Measurements from ENCODE around the gene DOLK. TPM values are rescaled to one million over a fixed set of nuclear protein-coding genes. Genes with fewer than 3 reads are reported as not detected.

The DOLK gene
- total RNA-seq (2022; extraction: Qiagen RNA extraction) = 38.2 to 39.9 TPM (median 39.7 TPM) in 5 replicates

GRCh38 chr9:128947527-128948301 lies at the start of gene DOLK, which contains the start of gene NUP188:
Gene DOLK, minus strand, starts transcription at chr9:128947603. Its CDS starts 300 bp downstream, at chr9:128947303.
Gene NUP188, plus strand, starts transcription at chr9:128947699. Its CDS starts 21 bp downstream, at chr9:128947720.

GRCh38 chr9:128920381-128921058 lies 26.9 kb downstream of the DOLK start, which contains the start of gene PHYHD1:
Gene PHYHD1, plus strand, starts transcription at chr9:128920982. Its CDS starts 1,342 bp downstream, at chr9:128922324.

Other genes starting within 250 kb of the DOLK start
- gene PKN3, start 245.1 kb downstream of the DOLK start, total RNA-seq (2022; extraction: Qiagen RNA extraction) = 14.4 to 17.5 TPM (median 16.3 TPM) in 5 replicates
- 66.7 to 93.4 TPM (median 90.6 TPM) in 5 replicates for gene ZDHHC12, start 223.5 kb downstream of the DOLK start, total RNA-seq (2022; extraction: Qiagen RNA extraction)
- 14.0 to 15.9 TPM (median 15.1 TPM) in 5 replicates for gene ZER1, start 175.7 kb downstream of the DOLK start, total RNA-seq (2022; extraction: Qiagen RNA extraction)
- 20.7 to 24.8 TPM (median 21.3 TPM) in 5 replicates for gene TBC1D13, start 160.3 kb downstream of the DOLK start, total RNA-seq (2022; extraction: Qiagen RNA extraction)
- gene ENDOG, start 129.1 kb downstream of the DOLK start, total RNA-seq (2022; extraction: Qiagen RNA extraction) = 16.0 to 34.5 TPM (median 34.2 TPM) in 5 replicates
- 22.0 to 47.4 TPM (median 45.3 TPM) in 5 replicates for gene SPOUT1, start 117.8 kb downstream of the DOLK start, total RNA-seq (2022; extraction: Qiagen RNA extraction)
- gene KYAT1, start 65.7 kb downstream of the DOLK start, total RNA-seq (2022; extraction: Qiagen RNA extraction) = 10.0 to 13.9 TPM (median 13.5 TPM) in 5 replicates
- gene LRRC8A, start 65.5 kb downstream of the DOLK start, total RNA-seq (2022; extraction: Qiagen RNA extraction) = 114 to 133 TPM (median 130 TPM) in 5 replicates
- 0.22 to 0.27 TPM (median 0.24 TPM) in 4 of 5 replicates, not detected in the other for gene PHYHD1, start 26.6 kb downstream of the DOLK start, total RNA-seq (2022; extraction: Qiagen RNA extraction)
- gene NUP188, start 96 bp upstream of the DOLK start, total RNA-seq (2022; extraction: Qiagen RNA extraction) = 38.4 to 46.2 TPM (median 40.7 TPM) in 5 replicates
- 38.6 to 51.7 TPM (median 47.6 TPM) in 5 replicates for gene SH3GLB2, start 80.7 kb upstream of the DOLK start, total RNA-seq (2022; extraction: Qiagen RNA extraction)
- gene MIGA2, start 89.0 kb upstream of the DOLK start, total RNA-seq (2022; extraction: Qiagen RNA extraction) = 12.9 to 17.6 TPM (median 15.6 TPM) in 5 replicates
- 18.1 to 20.7 TPM (median 19.7 TPM) in 5 replicates for gene DOLPP1, start 133.5 kb upstream of the DOLK start, total RNA-seq (2022; extraction: Qiagen RNA extraction)
- gene CRAT, start 163.2 kb upstream of the DOLK start, total RNA-seq (2022; extraction: Qiagen RNA extraction) = 25.6 to 30.5 TPM (median 29.4 TPM) in 5 replicates
- 120 to 138 TPM (median 130 TPM) in 5 replicates for gene PTPA, start 163.8 kb upstream of the DOLK start, total RNA-seq (2022; extraction: Qiagen RNA extraction)
- 20.0 to 42.8 TPM (median 41.0 TPM) in 5 replicates for gene IER5L, start 230.7 kb upstream of the DOLK start, total RNA-seq (2022; extraction: Qiagen RNA extraction)

Data from A549 treated with Hydrocortisone at 1 μM for 4 hours (cell line).